GM21515 (cell line): Measurements from ENCODE around the gene BACH1.
A peak's percentile ranks its signal among the peaks of the same experiment; 100 is the strongest.

Source experiments
- ATAC-seq: cut with Tn5 transposase; IDR thresholded peaks from one replicate; pipeline ENCODE4 v1.9.1; 2021; ENCODE audit not compliant: unreplicated experiment

The BACH1 gene

GRCh38 chr21:29376556-29376955 lies 77.8 kb downstream of the BACH1 start:
- ATAC-seq, result peak; percentile 54

- no peak for ATAC-seq
Observed at GRCh38 chr21:29377266-29377665, 78.5 kb downstream of the BACH1 start.

DNA sequence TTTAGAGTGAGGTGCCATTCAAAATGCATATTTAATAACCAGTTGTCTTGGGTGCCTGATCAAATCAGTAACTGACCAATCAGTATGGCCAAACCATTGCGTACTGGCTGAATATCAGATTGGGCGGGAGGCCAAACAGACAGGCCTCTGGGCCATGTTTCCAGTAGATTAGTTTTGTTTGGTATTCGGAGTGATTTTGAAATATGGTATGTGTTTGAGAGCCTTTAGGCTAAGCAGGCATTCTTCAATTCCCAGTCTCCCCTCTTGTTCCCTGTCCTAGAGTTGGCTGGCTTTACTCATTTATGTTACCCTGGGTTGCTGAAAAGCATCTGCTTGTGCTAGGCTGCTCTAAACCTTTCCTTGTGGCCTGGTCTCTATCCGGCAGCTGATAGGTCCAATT lies 80.1 kb downstream of the BACH1 start:
- no peak for ATAC-seq

DNA sequence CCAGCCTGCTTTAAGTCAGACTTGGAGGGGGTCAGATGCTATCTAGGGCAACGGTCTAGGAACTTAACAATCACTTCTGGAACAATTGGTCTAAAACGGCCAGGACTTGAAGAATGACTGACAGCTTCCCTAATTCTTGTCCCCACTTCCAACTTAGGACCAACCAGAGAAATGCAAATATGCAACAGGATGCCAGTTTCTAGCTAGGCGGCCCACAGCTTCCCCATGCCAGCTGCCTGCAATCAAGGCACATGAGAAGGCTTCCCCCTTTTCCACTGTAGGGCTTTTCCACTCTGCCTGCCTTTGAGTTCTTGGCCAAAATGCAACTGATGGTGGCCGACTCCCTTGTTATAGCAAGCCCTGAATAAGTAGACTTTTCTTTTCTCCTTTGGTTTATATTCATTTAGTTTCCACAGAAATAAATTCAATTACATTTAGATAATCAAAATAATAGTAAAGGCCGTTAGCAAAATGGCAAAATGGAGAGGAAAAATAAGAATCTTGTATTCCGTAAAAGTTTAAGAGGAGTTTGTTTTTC lies 80.9 kb downstream of the BACH1 start:
- ATAC-seq, result no peak

DNA sequence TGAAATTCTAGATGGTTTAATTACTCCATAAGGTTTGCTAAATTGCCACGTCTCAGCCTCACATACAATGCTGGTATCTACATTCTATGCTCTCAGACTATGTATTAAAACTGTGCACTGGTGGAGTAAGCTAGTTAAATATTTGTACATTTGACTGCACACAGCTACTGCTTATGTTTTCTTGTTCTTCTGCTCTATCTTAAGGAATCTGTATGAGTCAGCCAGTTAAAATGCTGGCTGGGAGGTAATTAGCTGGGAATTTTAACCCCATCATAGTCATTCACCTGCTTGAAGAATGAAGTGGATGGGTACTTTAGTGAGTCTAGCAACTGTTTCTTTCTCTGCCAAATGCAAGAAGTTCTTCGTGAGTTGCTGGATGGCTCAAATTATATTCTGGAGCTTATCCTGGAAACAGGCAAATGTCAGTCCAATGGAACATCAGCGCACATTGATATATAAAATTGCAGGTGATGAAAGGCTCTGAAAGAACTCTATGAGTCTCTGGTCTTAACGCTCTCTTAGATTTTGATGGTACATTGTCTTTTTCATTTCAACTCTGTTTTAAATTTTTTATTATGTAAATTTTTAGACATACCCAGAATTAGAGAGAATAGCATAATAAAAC lies 83.4 kb downstream of the BACH1 start:
- ATAC-seq, result no peak

DNA sequence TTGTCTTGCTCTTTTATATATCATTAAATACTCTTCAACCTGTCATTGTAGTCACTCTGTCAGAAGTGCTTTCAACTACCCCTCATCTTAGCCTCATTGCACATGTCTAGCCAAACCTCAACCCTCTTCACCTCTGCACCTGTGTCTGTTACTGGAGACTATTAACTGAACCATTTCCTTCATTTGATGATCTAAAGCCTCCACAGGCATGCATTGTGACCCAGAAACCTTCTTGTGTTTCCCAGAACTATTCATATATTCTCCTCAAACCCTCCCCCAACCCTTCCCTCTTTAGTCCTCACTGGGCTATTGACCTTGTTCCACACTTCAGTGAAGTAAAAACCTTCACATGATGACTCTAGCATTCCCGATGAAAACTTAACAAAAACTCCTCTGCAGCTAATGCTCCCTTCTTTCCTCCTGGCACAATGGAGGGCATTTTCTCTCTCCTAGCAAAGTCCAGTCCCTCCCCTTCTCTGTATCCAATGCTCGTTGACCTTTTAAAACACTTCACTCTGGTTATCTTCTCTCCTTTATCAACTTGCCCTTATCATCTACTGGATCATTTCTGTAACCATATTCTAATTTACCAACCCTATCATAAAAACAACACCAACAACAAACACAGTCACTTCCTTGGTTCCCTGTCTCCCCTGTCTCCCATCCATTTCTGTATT lies 86.1 kb downstream of the BACH1 start:
- no peak for ATAC-seq

- ATAC-seq, result no peak
Observed at GRCh38 chr21:29385934-29386520, 87.3 kb downstream of the BACH1 start.

DNA sequence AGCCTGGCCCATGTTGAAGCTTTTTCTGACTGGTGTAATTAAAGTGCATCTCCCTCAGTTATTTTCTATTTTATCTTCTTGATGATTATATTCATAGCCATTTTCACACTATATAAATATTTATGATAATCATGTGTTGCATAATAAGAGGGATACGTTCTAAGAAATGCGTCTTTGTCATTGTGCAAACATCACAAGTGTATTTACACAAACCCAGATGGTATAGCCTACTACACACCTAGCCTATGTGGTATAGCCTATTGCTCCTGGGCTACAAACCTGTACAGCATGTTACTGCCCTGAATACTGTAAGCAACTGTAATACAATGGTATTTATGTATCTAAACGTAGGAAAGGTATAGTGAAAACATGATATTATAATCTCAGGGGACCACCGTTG lies 88.1 kb downstream of the BACH1 start:
- no peak for ATAC-seq

GRCh38 chr21:29387598-29387997 lies 88.9 kb downstream of the BACH1 start:
- no peak for ATAC-seq

DNA sequence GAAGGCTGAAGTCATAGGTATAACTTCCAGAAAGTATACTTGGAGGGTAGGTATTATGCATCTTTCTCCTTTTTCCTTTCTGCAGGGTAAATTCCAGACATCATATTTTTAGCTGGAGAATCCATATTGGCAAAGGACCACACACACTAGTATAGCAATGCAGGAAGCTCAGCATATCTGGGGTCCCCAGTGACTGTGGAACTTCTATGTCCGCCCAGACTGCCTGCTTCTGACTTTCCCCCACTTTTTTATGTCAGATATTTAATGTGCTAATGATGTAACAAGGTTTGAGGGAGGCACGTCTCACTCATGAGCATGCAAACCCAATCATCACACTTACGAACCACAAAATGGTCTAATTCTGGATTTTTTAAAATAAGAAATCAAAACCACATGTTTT lies 90.4 kb downstream of the BACH1 start:
- no peak for ATAC-seq

- ATAC-seq, result no peak
Observed at GRCh38 chr21:29390778-29391177, 92.1 kb downstream of the BACH1 start.

GRCh38 chr21:29394051-29394450 lies 95.3 kb downstream of the BACH1 start:
- ATAC-seq, result no peak
